Mucosa of descending colon (tissue), 3 donors: ENCODE results near the gene EZR. TPM values are rescaled to one million over a fixed set of nuclear protein-coding genes. Genes with fewer than 3 reads are reported as not detected.

Experiments used
- ATAC-seq: fragments of 200-7000 bp; cut with Tn5 transposase; one replicate; pipeline ENCODE4 v1.9.1; 2020; ENCODE audit warnings: mild to moderate bottlenecking, moderate library complexity
- DNase-seq, 3 donors: peaks; one replicate each; pipeline ENCODE4 v3.0.0-alpha.2; 2020
- H3K36me3 ChIP-seq: fragments of 200-600 bp; one replicate; pipeline ENCODE4 v1.8.0; 2021; ENCODE audit warnings: low read depth, mild to moderate bottlenecking
- H3K4me1 ChIP-seq: fragments of 200-600 bp; one replicate; pipeline ENCODE4 v1.8.0; 2021; ENCODE audit warnings: low read depth, mild to moderate bottlenecking
- H3K4me3 ChIP-seq: fragments of 200-600 bp; one replicate; pipeline ENCODE4 v1.8.0; 2021; ENCODE audit warnings: mild to moderate bottlenecking
- H3K9me3 ChIP-seq: fragments of 200-600 bp; one replicate; pipeline ENCODE4 v1.8.0; 2021; ENCODE audit warnings: mild to moderate bottlenecking
- intact Hi-C, 2 donors: fragments of 100-400 bp; cut with DNase I in 1 of 2; cut with micrococcal nuclease in 1 of 2; formaldehyde crosslinking; loops; one replicate each; pipeline versions ENCODE4 v1.11.0 to v1.11.1; 2022; cut with DNase I, micrococcal nuclease
- total RNA-seq, 3 donors: library from RNA; stranded (reverse); fragmentation: NEBNext Ultra II Directional in 2 of 3; extraction: Animal tissue kit (Norgen Biotek cat#: 25700) in 2 of 3; gene quantifications; one replicate each; pipeline versions ENCODE4 v1.2.1 to v1.2.4, GENCODE V29; 2021 to 2023
- TF ChIP-seq, protein P1 (sequence below): fragments of 200-600 bp; IDR thresholded peaks from one replicate; pipeline ENCODE4 v1.8.0; 2022; ENCODE audit warnings: antibody characterized with exemption, mild to moderate bottlenecking
- donor health status: DM: no; HTN: no; CAD: no; lungs with moderate emphysema.
- donor health status: DM: no; HTN: no; CAD: no.
- donor health status: DM: no; HTN: yes; CAD: no.

Gene EZR
- total RNA-seq, 3 donors from 2014 or later, result 220 to 421 (median 334) TPM

GRCh38 chr6:158752613-158753012 lies 66.6 kb downstream of the EZR start:
- TF ChIP-seq, protein P1, sequence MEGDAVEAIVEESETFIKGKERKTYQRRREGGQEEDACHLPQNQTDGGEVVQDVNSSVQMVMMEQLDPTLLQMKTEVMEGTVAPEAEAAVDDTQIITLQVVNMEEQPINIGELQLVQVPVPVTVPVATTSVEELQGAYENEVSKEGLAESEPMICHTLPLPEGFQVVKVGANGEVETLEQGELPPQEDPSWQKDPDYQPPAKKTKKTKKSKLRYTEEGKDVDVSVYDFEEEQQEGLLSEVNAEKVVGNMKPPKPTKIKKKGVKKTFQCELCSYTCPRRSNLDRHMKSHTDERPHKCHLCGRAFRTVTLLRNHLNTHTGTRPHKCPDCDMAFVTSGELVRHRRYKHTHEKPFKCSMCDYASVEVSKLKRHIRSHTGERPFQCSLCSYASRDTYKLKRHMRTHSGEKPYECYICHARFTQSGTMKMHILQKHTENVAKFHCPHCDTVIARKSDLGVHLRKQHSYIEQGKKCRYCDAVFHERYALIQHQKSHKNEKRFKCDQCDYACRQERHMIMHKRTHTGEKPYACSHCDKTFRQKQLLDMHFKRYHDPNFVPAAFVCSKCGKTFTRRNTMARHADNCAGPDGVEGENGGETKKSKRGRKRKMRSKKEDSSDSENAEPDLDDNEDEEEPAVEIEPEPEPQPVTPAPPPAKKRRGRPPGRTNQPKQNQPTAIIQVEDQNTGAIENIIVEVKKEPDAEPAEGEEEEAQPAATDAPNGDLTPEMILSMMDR, result no peak
- H3K36me3 ChIP-seq, result no peaks in the 10 kb centered on the region
- H3K4me3 ChIP-seq, result no peak overlapping the region
- H3K9me3 ChIP-seq, result no peaks in the 10 kb centered on the region
- no peak for DNase-seq
- intact Hi-C loops, result no loop called here
- no peaks in the 10 kb centered on the region for H3K4me1 ChIP-seq
- ATAC-seq, result no peak

DNA sequence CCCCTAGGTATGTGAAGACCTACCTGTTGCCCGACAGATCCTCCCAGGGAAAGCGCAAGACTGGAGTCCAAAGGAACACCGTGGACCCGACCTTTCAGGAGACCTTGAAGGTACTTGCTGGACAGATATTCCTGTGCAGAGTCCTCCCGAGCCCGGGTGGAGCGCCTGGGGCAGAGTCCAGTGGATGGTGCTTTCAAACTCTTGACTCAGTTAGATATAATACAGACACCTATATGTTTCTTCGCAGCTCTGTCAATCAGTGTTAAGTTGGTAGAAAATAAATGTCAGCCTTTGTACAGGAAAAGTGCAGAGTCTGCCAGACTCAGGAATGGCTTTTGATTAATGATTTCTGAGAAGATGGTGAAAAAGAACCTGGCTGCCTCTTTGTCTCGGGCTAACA lies 67.2 kb downstream of the EZR start:
- Histone ChIP-seq H3K36me3 (no peaks in the 10 kb centered on the region), H3K9me3 (no peaks in the 10 kb centered on the region), H3K4me1 (no peaks in the 10 kb centered on the region), H3K4me3 (no peak overlapping the region)
- intact Hi-C loops, result no loop called here
- TF ChIP-seq, protein P1, result no peak
- peak in 2 of 3 donors; percentile 62 to 72 for DNase-seq
- peak; percentile 91 for ATAC-seq

GRCh38 chr6:158751224-158751623 lies 67.9 kb downstream of the EZR start:
- intact Hi-C loops, result no loop called here
- H3K36me3 ChIP-seq, result no peaks in the 10 kb centered on the region
- no peak overlapping the region for H3K4me3 ChIP-seq
- no peaks in the 10 kb centered on the region for H3K9me3 ChIP-seq
- DNase-seq (no peak), ATAC-seq (no peak)
- TF ChIP-seq, protein P1, result no peak
- H3K4me1 ChIP-seq, result no peaks in the 10 kb centered on the region

DNA sequence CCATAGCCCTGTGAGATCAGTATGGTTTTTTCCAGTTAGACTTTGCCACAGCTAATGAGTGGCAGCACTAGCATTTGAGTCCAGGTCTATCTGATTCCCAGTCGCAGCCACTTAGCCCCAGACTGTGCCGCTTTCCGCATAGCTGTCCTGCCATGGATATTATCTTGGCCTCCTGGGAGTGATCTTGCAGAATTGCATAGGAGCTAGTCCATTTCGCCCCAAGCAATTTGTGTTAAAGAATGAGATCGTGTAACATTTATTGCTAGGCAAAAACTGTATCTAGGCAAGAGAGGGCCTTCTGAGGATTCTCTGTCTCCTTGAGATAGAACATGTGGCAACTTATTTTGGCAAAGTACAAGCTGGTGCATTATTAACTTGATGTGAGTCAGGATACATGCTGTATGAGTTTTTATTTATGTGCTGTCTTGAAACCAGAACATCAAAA lies 74.2 kb downstream of the EZR start:
- intact Hi-C loops, result no loop called here
- Histone ChIP-seq H3K4me1 (no peaks in the 10 kb centered on the region), H3K4me3 (no peak overlapping the region), H3K9me3 (no peaks in the 10 kb centered on the region), H3K36me3 (no peaks in the 10 kb centered on the region)
- DNase-seq (no peak), ATAC-seq (no peak)
- TF ChIP-seq, protein P1, result no peak

DNA sequence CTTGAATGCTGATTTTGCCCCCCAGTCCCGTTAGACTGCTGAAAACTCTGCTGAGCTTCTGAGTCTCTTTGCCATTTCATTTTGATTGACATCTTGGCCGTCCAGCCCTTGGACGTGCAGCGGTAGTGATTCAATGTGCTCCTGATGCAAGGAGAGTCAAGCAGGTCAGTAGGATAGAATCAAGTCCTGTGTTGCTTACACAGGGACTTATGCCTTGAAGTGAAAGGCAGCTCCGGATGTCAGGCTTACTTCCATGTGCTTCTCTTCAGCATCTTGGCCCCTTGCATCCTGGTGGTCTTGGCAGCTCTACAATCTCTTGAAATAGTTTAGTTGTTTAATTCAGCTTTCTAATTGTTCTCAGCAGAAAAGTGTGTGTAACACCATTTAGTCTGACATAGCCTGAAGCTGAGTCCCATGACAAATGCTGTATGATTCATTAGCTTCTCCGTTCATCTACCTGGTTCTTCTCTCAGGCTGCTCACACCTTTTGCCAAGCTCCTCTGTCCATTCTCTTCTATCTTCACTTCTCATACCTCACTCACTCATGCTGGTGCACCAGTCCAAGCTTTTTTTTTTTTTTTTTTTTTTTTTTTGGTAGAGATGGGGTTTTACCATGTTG lies 76.0 kb downstream of the EZR start:
- H3K36me3 ChIP-seq, result no peaks in the 10 kb centered on the region
- H3K9me3 ChIP-seq, result peaks cover 4% of the 10 kb centered on the region
- DNase-seq (no peak), ATAC-seq (no peak)
- intact Hi-C loops, result no loop called here
- H3K4me1 ChIP-seq, result no peaks in the 10 kb centered on the region
- H3K4me3 ChIP-seq, result no peak overlapping the region
- TF ChIP-seq, protein P1, result no peak

- no peaks in the 10 kb centered on the region for H3K36me3 ChIP-seq
- intact Hi-C loops, result no loop called here
- ATAC-seq, result no peak
- TF ChIP-seq, protein P1, result no peak
- peaks cover 4% of the 10 kb centered on the region for H3K9me3 ChIP-seq
- no peaks in the 10 kb centered on the region for H3K4me1 ChIP-seq
- H3K4me3 ChIP-seq, result no peak overlapping the region
- no peak for DNase-seq
Observed at GRCh38 chr6:158739673-158740072, 79.5 kb downstream of the EZR start.
